GM18517 (cell line): ENCODE results near the gene SERP2.

Experiments used
- ATAC-seq: cut with Tn5 transposase; IDR thresholded peaks from one replicate; pipeline ENCODE4 v1.9.1; 2021; ENCODE audit warnings: mild to moderate bottlenecking, moderate library complexity; ENCODE audit not compliant: unreplicated experiment

The SERP2 gene

GRCh38 chr13:44407891-44408290 lies 34.3 kb downstream of the SERP2 start:
- no peak for ATAC-seq

GRCh38 chr13:44409595-44409994 lies 36.0 kb downstream of the SERP2 start:
- no peak for ATAC-seq

- no peak for ATAC-seq
Measured at GRCh38 chr13:44410328-44410859, 36.8 kb downstream of the SERP2 start.

GRCh38 chr13:44411841-44412240 lies 38.2 kb downstream of the SERP2 start:
- ATAC-seq = no peak

- ATAC-seq = no peak
Measured at GRCh38 chr13:44412346-44412935, 38.8 kb downstream of the SERP2 start.

- ATAC-seq = no peak
Measured at GRCh38 chr13:44413095-44413494, 39.5 kb downstream of the SERP2 start.

GRCh38 chr13:44414716-44415115 lies 41.1 kb downstream of the SERP2 start:
- no peak for ATAC-seq

- ATAC-seq = no peak
Measured at GRCh38 chr13:44415815-44416214, 42.2 kb downstream of the SERP2 start.

- ATAC-seq = no peak
Measured at GRCh38 chr13:44416301-44416700, 42.7 kb downstream of the SERP2 start.

- ATAC-seq = no peak
Measured at GRCh38 chr13:44416744-44417143, 43.1 kb downstream of the SERP2 start.

GRCh38 chr13:44417446-44417845 lies 43.8 kb downstream of the SERP2 start:
- ATAC-seq = no peak

GRCh38 chr13:44417876-44418275 lies 44.3 kb downstream of the SERP2 start:
- no peak for ATAC-seq

GRCh38 chr13:44420376-44421220 lies 47.0 kb downstream of the SERP2 start:
- ATAC-seq = no peak

GRCh38 chr13:44421853-44422525 lies 48.4 kb downstream of the SERP2 start:
- ATAC-seq = no peak

- ATAC-seq = no peak
Measured at GRCh38 chr13:44422755-44423643, 49.4 kb downstream of the SERP2 start.

GRCh38 chr13:44423824-44424223 lies 50.2 kb downstream of the SERP2 start:
- ATAC-seq = no peak

- no peak for ATAC-seq
Measured at GRCh38 chr13:44425041-44425814, 51.6 kb downstream of the SERP2 start.

- no peak for ATAC-seq
Measured at GRCh38 chr13:44425815-44426078, 52.1 kb downstream of the SERP2 start.

- no peak for ATAC-seq
Measured at GRCh38 chr13:44426461-44426860, 52.8 kb downstream of the SERP2 start.

- ATAC-seq = no peak
Measured at GRCh38 chr13:44429311-44429710, 55.7 kb downstream of the SERP2 start.
